ENCODE measurements around the gene INPP5J.
"Not testable (repeated sequence)": the region's sequence is repeated elsewhere in the genome, so short reads cannot be mapped to it uniquely, and the experiment has no call there.

INPP5J gene

GRCh38 chr22:31102441-31103081 lies 20.2 kb upstream of the INPP5J start:
- DNase-seq: no peak

GRCh38 chr22:31103111-31103510 lies 19.7 kb upstream of the INPP5J start:
- DNase-seq: no peak

DNA sequence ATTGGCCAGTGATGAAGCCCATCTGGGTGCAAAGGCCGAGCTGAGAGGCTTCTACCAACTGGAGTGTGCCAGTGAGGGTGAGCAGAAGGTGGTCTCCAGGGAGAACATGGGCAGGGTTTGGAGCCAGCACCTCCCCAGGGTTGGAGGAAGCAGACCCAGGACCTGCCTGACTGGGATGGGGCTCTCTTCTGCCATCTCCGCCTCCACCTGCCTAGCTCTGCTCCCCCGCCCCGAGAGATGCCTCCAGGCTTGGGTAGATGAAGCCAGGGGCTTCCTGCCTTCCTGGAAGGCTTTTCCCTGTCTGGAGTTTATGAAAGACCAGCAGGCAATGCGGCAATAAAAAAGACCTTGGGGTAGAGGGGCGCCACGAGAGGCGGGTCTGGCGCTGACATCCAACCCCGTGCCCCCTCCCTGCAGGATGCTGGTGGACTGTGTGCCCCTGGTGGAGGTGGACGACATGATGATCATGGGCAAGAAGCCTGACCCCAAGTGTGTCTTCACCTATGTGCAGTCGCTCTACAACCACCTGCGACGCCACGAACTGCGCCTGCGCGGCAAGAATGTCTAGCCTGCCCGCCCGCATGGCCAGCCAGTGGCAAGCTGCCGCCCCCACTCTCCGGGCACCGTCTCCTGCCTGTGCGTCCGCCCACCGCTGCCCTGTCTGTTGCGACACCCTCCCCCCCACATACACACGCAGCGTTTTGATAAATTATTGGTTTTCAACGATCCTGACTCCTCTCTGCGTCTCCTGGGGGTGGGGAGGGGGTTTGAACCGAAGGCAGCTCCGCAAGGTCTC lies 18.7 kb upstream of the INPP5J start:
- DNase-seq: no peak

DNA sequence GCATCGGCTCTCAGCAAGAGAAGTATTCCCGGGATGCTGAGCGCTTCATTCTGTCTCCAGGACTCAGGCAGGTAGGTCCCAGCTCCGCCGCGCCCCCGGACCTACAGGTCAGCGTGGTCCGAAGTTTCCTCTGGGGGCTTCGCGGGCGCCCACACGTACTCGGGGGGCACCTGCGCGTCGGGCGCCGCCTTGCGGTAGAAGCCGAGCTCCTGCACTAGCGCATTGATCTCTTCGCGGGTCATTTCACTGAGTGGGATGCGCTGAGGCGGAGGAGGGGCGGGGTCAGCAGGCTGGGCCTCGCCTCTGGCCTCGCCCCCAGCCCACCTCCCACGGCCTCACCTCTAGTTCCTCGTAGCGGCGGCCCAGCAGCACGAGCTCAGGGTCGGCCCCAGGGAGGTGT lies 17.9 kb upstream of the INPP5J start:
- DNase-seq: no peak

DNA sequence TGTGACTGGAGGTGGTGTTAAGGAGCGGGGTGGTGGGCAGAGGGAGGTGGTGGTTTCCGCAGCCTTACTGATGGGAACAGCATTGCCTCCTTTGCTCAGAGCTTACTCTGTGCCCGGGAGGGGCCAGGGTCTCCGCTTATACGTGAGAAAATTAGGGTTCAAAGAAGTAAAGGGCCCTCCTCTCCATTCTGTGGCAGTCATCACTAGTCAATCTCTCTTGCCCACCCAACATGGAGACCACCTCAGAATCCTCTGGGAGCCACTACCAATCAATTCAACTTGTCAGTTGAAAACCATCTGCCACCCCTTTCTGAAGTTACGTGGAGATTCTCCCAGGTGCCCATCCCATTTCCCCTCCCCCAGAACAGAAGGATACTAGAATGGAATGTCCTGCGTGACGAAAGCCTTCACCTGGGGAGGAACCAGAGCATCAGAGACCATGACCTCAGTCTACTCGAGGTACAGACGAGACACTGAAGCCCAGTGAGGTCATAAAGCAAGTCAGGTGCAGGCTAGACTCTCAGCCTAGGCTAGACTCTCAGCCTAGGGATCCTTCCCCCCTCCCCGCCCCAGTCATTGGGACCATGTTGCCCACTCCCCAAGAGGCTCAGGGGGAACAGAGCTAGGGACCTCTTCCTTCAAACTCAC lies 17.4 kb upstream of the INPP5J start:
- no peak for DNase-seq

- no peak for DNase-seq
Observed at GRCh38 chr22:31106001-31106571, 16.7 kb upstream of the INPP5J start.

DNA sequence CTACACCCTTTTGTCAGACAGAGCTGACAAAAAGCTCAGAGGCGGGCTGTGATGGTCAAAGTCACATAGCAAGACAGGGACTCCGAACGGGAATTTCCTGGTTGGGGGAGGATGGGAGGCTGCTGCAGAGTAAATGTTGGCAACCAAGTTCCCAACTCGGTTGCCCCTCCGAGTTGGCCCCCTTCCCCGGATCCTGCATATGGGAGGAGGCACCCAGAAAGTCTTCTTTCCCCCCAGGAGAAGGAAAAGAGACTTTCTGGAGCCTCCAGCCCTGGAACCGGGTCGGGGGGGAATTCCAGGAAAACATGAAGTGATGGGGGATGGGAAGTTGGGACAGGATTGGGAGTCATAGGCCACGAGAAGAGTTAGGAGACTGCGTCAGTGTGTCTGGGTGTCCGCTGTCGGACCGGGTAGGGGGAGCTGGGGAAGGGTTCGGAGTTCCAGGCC lies 16.0 kb upstream of the INPP5J start:
- no peak for DNase-seq

GRCh38 chr22:31107178-31107893 lies 15.4 kb upstream of the INPP5J start, which contains the start of gene SELENOM:
SELENOM (minus strand) TSS chr22:31107568; CDS start chr22:31107505, 63 bp downstream.
- DNase-seq: peak; percentile 84

DNA sequence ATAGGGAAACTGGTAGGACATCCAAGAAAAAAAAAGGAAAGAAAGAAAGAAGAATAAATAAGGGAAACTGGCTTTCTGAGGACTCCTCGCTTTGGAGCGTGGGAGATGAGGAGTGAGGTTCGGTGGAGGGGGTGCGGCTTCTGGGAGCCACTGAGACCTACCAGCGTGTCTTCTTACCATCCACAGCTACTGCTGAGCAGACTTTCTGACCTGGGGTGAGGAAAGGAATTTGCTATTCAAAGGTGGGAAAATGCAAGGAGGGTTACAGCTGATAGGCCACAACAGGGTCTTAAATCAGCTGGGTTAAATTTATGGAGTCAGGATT lies 14.9 kb upstream of the INPP5J start:
- DNase-seq: no peak

DNA sequence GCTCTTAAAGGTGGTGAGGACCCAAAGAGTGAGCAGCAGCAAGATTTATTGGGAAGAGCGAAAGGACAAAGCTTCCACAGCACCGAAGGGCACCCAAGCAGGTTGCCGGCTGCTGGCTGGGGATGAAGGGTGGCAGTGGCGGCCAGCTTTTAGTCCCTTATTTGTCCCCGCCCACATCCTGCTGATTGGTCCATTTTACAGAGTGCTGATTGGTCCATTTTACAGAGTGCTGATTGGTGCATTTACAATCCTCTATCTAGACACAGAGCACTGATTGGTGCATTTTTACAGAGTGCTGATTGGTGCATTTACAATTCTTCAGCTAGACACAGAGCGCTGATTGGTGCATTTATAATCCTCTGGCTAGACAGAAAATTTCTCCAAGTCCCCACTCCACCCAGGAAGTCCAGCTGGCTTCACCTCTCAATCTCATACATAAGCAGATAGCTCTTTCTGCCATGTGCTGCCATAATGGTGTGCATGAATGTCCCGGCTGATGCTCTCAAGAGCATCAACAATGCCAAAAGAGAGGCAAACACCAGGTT lies 10.1 kb upstream of the INPP5J start:
- not testable (repeated sequence) for DNase-seq

DNA sequence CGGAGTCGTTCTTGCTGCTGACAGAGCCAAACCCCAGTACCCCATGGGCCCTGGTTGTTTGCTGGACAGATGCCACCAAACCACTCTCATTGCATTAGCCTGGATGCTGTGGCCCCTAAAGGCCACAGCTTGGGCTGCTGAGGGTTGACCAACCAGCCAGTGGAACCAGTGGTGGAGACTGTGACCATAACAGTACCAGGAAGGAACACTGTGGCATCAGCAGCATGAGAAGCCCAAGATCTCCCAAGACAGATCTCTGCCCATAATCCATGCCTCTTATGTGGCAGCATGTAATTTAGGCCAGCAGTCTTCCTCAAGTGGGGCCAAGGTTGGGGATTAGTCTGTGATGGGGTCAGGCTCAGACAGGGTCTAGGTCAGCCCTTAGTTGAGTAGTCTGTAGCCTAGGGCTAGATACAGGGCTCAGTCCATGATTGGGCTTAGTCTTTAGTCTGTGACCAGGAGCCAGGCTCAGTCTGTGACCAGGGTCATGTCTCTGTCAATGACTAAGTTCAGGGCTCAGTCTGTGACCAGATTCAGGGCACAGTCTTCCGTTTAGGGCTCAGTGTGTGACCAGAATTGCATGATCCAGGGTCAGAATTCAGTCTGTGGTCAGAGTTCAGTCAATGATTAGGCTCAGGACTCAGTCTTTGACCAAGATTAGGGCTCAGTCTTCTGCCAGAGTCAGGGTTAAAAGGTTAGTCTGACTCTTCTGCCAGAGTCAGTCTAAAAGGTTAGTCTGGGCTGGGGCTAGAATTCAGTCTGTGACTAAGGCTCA lies 4.5 kb upstream of the INPP5J start:
- no peak for DNase-seq

GRCh38 chr22:31119026-31119717 lies 3.6 kb upstream of the INPP5J start:
- DNase-seq: no peak

- DNase-seq: no peak
Observed at GRCh38 chr22:31120230-31120629, 2.5 kb upstream of the INPP5J start.

DNA sequence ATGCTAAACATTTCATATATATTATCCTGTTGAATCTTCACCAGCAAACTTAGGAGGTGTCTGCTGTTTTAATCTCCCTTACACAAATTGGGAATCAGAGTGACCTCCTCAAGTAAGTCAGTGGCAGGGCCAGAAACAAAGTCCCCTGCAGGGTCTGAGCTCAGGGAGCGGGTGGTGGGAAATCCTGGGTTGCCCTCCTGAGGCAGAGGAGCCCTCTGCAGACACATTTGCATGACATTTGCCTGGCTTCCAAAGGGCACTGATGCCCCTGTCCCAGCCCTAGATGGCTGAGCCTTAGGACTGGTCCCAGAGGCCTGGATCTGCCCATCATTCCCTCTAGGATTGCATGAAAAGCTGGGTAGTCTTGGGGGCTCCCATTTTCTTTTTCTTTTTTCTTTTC lies 2.1 kb upstream of the INPP5J start:
- DNase-seq: no peak

DNA sequence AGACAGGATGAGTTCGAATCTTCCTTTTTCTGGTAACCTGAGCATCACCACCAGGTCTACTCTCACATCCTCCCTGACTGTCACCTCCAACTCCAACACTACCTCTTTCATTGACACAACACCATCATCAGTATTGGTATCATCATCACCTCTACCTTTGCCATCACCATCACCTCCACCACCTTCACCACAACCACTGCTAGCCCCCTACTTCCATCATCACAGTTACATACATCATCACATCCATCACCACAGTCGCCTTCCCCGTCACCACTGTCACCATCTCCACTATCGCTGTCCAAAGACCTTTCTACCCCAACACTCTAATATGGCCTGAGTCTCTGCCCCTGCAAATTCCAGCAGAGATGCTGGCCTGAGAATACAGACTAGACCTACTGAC lies 1.4 kb upstream of the INPP5J start:
- no peak for DNase-seq

DNA sequence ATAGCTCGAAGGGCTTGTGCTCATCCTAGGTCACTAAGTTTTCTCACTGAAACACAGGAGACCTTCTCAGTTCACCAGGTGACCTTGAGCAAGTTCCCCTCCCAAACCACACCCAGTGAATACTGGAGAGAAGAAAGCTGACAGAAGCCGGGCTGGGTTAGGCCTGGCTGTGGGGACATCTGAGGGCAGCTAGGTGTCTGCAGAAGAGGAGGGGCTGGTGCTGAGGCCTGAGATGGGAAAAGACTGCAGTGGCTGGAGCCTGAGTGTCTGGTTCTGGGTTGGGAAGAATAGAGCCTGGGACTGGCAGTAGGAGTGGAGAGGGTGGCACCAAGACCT lies 602 bp upstream of the INPP5J start:
- no peak for DNase-seq

- no peak for DNase-seq
Observed at GRCh38 chr22:31123292-31123602, 481 bp downstream of the INPP5J start.

DNA sequence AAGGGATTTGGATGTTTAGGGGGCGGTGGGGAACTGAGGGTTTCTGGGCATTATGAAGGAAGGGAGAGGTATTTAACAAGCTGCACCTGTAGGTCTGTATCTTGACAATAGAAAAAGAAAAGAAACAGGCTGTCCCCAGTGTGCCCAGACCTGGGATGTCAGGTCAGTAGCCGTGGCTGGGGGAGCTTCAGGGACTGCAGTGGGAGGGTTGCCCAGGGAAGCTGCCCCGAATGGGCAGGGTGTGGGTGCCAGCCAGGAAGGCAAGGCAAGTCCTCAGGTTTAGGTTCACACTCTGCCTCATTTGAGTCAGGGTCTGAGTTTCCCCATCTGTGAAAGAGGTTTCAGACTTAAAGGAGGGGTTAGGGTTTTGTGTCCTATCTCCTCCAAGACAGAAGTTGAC lies 1.5 kb downstream of the INPP5J start:
- DNase-seq: no peak

- DNase-seq: no peak
Observed at GRCh38 chr22:31124811-31125465, 2.2 kb downstream of the INPP5J start.

DNA sequence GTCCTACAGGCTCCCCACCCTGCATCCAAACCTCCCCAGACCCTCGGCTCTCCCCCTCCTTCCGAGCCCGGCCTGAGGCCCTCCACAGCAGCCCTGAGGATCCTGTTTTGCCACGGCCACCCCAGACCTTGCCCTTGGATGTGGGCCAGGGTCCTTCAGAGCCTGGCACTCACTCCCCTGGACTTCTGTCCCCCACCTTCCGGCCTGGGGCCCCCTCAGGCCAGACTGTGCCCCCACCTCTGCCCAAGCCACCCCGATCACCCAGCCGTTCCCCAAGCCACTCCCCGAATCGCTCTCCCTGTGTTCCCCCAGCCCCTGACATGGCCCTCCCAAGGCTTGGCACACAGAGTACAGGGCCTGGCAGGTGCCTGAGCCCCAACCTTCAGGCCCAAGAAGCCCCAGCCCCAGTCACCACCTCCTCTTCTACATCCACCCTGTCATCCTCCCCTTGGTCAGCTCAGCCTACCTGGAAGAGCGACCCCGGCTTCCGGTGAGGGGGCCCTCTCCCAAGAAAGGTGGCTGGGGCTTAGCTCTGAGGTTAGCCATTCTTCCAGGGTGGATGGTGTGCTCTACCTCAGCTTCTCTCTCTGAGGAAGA lies 2.9 kb downstream of the INPP5J start:
- DNase-seq: no peak
